Right renal cortex interstitium (tissue), 3 donors: Measurements from ENCODE around the gene L1CAM. TPM values are rescaled to one million over a fixed set of nuclear protein-coding genes. Genes with fewer than 3 reads are reported as not detected.

Source experiments
- DNase-seq, 3 donors: peaks; one replicate each; pipeline ENCODE4 v3.0.0-alpha.2; 2013; ENCODE audit warnings: low read depth in 3 of 3, low spot score in 2 of 3
- polyA plus RNA-seq, 3 donors: library from polyadenylated mRNA; unstranded; fragments of 120-200 nt; gene quantifications; one replicate each; pipeline ENCODE4 v1.2.1, GENCODE V29; 2013; ENCODE audit not compliant: insufficient read length in 3 of 3

L1CAM gene
- polyA plus RNA-seq, 3 donors: 39.8 to 50.8 (median 47.8) TPM

GRCh38 chrX:153865685-153866084, 20.3 kb downstream of the L1CAM start:
- DNase-seq: no peak

DNA sequence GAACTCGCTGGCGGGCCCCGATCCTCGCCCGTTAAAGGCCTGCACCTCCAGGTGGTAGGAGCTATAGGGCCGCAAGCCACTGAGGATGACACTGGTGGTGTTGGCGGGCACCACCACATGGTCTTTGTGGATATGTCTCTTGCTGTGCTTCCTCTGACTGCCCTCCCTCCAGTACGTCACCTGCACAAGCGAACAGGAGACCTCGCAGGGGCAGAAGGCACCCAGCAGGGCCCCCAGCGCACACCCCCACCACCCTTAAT, 20.7 kb downstream of the L1CAM start:
- no peak for DNase-seq

- no peak for DNase-seq
These were observed 21.2 kb downstream of the L1CAM start for GRCh38 chrX:153864561-153865320.

DNA sequence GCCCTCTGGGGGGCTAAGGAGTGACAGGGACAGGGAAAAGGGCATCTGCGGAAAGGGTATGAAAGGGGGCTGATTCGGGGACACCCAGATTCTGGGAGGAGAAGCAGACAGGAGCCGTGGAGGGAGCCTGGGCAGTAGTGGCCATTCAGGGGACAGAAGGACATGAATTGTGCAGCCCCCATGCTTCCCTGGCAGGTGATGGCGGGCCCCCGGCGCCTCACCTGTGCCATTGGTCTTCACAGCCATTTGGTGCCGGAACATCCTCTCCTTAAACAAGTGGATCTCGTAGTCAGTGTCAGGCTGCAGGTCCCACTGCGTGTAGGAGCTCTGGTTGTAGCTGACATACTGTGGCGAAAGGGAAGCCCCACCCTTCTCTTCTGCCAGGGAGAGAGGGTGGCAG, 21.9 kb downstream of the L1CAM start:
- DNase-seq: no peak

- DNase-seq: no peak
These were observed 22.6 kb downstream of the L1CAM start for GRCh38 chrX:153863251-153863991.

DNA sequence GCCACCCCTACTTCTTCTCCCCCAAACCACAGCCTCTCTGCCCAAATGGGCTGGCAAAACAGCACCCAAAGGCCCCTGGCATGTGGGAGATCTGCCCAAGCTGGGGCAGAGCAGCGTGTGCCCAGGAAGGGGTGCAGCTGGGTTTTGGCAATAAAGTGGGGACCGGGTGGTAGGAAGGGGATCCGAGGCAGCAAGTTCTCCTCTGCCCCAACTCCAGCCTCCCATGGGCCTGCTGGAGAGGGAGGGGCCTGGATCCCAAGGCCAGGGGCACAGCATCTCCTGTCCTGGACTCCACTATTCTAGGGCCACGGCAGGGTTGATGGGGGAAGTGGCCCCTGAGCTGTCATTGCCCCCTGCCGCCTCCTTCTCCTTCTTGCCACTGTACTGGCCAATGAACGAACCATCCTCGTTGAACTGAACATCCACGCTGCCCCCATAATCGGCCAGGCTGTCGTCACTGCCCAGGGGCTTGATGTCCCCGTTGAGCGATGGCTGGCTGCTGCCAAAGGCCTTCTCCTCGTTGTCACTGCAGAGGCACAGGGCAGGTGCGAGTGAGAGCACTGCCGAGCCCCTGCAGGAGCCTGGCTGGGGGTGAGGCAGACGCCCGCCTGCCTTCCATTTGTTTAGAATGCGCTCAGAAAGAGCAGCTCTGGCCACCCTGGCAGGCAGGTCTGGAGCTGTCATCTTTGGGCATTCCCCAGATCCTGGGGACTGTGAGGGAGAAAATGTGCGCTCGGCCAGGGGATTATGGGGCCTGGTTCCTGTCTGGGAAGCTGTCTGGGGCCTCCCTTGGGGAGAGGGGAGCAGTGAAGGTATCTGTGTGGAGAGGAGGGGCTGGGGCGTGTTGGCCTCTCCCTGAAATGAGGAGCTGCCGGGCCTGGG, 23.4 kb downstream of the L1CAM start:
- DNase-seq: no peak

- DNase-seq: no peak
These were observed 24.2 kb downstream of the L1CAM start for GRCh38 chrX:153861733-153862310.

DNA sequence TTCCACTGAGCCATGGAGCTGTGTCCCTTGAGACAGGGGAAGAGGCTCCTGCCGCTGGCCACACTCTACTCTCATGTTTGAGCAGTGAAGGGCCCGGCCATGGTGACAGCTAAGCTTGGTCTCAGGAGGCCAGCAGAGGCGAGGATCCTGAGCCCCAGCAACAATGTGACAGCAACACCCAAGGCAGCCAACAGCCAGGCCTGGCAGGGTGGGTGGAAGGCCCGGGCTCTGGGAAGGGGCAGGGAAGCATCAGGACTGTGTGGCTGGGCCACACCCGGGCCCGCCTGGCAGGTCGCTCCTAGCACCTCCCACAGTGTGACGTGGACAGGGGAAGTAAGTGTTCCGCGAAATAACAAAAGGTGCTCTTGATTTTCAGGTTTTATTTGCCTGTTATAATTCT, 24.8 kb downstream of the L1CAM start:
- DNase-seq: no peak

GRCh38 chrX:153857348-153857903, 28.5 kb downstream of the L1CAM start:
- no peak for DNase-seq

DNA sequence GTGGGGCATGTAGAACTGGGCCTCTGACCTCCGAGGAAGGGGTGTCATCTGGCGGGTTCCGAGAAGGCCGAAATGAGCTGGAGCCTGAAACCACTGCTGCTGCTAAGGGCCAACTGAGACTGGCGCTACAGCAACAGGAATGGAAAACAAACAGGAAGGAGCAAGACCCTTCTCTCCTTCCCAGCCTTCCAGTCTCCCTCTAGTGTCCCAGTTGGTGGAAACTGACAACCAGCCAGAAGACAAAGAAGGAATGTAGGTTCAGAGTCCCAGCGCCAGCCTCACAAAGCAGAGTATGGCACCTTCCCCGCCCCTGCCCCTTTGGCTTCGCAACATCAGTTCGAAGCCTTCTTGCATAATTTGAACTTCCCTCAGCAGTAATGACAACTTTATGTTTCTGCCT, 31.3 kb downstream of the L1CAM start:
- DNase-seq: no peak

DNA sequence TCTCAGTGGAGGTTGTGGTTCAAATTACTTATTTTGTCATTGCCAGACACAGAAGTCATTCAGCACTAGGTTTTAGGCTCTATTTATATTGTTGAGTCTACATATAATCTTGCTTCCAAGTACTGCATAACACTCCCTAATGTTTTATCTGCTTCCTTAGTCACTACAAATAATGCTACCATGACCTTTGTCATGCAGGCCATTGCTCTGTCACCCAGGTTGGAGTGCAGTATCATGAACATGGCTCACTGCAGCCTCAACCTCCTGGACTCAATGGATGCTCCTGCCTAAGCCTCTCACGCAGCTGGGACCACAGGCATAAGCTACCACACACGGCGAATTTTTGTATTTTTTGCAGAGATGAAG, 32.1 kb downstream of the L1CAM start:
- no peak for DNase-seq

DNA sequence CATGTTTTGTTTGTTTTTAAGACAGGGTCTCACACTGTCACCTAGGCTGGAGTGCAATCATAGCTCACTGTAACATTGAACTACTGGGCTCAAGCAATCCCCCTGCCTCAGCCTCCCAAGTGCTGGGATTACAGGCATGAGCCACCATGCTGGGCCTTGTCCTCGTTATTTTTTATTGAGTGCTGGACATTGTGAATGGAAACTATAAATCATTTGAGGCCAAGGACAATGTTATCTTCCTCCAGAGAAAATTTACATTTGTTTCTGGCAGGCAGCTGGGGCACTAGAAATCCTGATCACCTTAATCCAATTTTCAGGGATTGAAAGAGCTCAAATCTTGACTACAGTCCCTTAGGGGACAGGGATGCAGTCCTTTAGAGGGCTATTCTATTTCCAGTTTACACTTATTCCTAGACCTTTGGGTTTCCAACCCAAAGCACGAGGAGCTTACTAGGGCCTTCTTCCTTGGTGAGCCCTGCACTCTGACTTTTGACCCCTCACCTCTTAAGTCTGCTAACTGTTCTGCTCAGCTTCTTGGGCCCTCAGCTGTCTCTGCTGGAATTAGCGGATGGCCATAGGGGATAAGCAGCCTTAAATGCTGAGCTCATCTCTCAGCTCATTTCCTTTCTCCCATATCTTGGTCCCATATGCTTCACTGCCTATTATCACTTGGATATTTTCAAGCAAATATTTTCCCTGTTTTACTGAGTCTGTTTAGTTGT, 32.6 kb downstream of the L1CAM start:
- no peak for DNase-seq

- no peak for DNase-seq
These were observed 34.0 kb downstream of the L1CAM start for GRCh38 chrX:153851981-153852380.

DNA sequence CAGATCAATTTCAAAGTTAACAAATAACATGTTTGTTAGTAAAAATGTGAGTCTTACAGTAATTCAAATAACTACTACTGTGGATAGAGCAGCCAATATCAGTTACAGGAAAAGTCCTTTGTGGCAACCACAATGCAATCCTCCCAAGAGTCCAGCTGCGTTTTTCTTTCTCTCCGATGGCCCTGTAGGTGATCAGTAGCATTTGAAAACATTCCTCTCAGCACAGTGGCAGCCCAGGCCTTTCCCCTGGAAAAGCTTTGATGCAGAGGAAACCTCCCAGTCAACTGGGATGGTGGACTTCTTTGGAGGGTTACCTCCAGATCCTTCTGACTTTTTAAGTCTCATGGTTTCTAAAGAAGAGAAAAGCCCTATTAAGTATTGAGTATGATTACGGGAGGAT, 37.6 kb downstream of the L1CAM start:
- no peak for DNase-seq

DNA sequence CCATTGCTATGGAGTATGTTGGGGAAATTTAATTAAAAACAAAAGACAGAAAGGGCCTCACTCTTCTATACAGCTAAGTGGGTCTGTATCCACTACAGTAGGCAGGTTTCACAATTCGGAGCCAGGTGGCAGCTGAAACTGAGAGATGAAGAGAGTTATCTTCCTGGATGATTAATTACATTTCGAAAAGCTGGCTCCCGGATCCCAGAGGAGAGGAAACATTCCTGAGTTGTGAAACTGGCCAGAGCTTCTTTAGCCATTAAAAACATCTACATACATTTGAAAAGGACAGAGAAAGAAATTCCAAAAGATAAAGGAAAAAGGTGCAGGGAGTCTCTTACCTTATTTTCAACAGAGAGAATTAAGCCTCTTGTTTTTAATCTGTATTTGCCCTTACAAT, 40.1 kb downstream of the L1CAM start:
- DNase-seq: no peak

- no peak for DNase-seq
These were observed 40.8 kb downstream of the L1CAM start for GRCh38 chrX:153845195-153845594.

- no peak for DNase-seq
These were observed 41.4 kb downstream of the L1CAM start for GRCh38 chrX:153844509-153845082.

GRCh38 chrX:153836921-153837320, 49.1 kb downstream of the L1CAM start:
- no peak for DNase-seq

- no peak for DNase-seq
These were observed 53.2 kb downstream of the L1CAM start for GRCh38 chrX:153832728-153833127.
